D721Med (cell line): ENCODE results near the gene MTCL3.

ENCODE experiments used
- DNase-seq: peaks from one replicate; pipeline ENCODE4 v3.0.0; 2011; ENCODE audit warnings: low spot score; ENCODE audit not compliant: insufficient read length
- FAIRE-seq: peaks from 2 replicates; lab custom pipeline; 2011; peaks lifted over from hg19 to GRCh38; lab: Jason Lieb, UNC
- CTCF ChIP-seq: IDR thresholded peaks from 2 replicates; pipeline ENCODE4 v1.5.1; 2012; ENCODE audit warnings: mild to moderate bottlenecking, control low read depth; ENCODE audit not compliant: insufficient read depth; ENCODE audit errors: missing control alignments

The MTCL3 gene

GRCh38 chr6:127482325-127482724, 36.8 kb downstream of the MTCL3 start:
- TF ChIP-seq CTCF: no peak
- FAIRE-seq (no peak), DNase-seq (no peak)

GRCh38 chr6:127481628-127482027, 37.5 kb downstream of the MTCL3 start:
- FAIRE-seq (no peak), DNase-seq (no peak)
- TF ChIP-seq CTCF: no peak

- DNase-seq (no peak), FAIRE-seq (peak; percentile 38)
- no peak for TF ChIP-seq CTCF
These were observed 38.0 kb downstream of the MTCL3 start for GRCh38 chr6:127481111-127481510.

GRCh38 chr6:127477658-127478057, 41.5 kb downstream of the MTCL3 start:
- DNase-seq (no peak), FAIRE-seq (no peak)
- no peak for TF ChIP-seq CTCF

- DNase-seq (no peak), FAIRE-seq (no peak)
- TF ChIP-seq CTCF: no peak
These were observed 43.3 kb downstream of the MTCL3 start for GRCh38 chr6:127475823-127476176.

- no peak for FAIRE-seq
- no peak for TF ChIP-seq CTCF
- no peak for DNase-seq
These were observed 43.9 kb downstream of the MTCL3 start for GRCh38 chr6:127475135-127475822.

- DNase-seq (no peak), FAIRE-seq (no peak)
- no peak for TF ChIP-seq CTCF
These were observed 47.5 kb downstream of the MTCL3 start for GRCh38 chr6:127471379-127472255.
